Measurements from ENCODE around the gene XPNPEP2. TPM values are rescaled to one million over a fixed set of nuclear protein-coding genes. Genes with fewer than 3 reads are reported as not detected.
A peak's percentile ranks its signal among the peaks of the same experiment; 100 is the strongest.

The XPNPEP2 gene, protein sequence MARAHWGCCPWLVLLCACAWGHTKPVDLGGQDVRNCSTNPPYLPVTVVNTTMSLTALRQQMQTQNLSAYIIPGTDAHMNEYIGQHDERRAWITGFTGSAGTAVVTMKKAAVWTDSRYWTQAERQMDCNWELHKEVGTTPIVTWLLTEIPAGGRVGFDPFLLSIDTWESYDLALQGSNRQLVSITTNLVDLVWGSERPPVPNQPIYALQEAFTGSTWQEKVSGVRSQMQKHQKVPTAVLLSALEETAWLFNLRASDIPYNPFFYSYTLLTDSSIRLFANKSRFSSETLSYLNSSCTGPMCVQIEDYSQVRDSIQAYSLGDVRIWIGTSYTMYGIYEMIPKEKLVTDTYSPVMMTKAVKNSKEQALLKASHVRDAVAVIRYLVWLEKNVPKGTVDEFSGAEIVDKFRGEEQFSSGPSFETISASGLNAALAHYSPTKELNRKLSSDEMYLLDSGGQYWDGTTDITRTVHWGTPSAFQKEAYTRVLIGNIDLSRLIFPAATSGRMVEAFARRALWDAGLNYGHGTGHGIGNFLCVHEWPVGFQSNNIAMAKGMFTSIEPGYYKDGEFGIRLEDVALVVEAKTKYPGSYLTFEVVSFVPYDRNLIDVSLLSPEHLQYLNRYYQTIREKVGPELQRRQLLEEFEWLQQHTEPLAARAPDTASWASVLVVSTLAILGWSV
- 1 to 10 TPM; 2.4 to 4.1 (median 3.2) TPM for total RNA-seq
- 1.3 TPM for polyA plus RNA-seq
- long read RNA-seq, donor 1, partial matches to known transcripts, result 1 of 3 reads
- long read RNA-seq, donor 1, other reads (novel, unspliced or antisense), result 1 of 3 reads
- long read RNA-seq, donor 2, partial matches to known transcripts, result 1 of 6 reads
- long read RNA-seq, donor 2, other reads (novel, unspliced or antisense), result 1 of 6 reads
- long read RNA-seq, donor 3, partial matches to known transcripts, result 3 of 6 reads
- long read RNA-seq, donor 3, other reads (novel, unspliced or antisense), result 0 of 6 reads
- long read RNA-seq, donor 4, partial matches to known transcripts, result 1 of 2 reads
- long read RNA-seq, donor 4, other reads (novel, unspliced or antisense), result 0 of 2 reads

DNA sequence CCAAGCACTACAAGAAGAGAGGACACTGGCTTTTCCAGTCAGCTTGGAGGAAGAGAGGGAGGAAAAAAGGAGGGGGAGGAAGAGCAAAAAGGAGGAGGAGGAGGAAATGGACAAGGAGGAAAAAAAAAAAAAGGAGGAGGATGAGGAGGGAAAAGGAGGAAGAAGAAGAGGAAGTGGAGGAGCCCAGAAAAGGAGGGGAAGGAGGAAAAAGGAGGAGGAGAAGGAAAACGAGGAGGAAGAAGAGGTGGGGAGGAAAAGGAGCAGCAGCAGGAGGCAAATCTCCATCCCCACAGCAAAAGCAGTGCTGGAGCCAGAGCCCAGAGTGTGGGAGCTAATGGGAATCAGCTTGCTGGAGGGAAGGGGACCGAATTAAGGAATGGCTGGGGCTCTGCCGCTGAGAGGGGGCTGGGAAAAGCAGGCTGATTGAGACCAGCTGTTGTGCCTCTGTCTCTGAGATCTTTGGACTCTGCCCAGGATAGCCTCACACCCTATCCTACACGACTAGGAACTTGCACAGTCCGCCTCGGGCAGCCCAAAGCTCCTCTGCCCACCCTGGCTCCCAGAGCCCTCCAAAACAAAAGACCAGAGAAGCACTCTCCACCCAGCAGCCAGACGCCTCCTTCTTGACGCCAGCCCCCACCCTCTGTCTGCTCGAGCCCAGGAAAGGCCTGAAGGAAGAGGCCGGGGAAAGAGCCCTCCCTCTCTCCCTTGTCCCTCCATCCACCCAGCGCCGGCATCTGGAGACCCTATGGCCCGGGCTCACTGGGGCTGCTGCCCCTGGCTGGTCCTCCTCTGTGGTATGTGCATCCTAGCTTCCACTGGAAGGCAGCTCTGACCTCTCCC is at the start of gene XPNPEP2:
XPNPEP2 (plus strand) TSS at position 514 of the 843 bp plus-strand sequence; CDS start at position 749, 235 bp downstream.
- H3K27ac ChIP-seq (ENCODE audit: low read length), result peak within 1 kb of the TSS; percentile 75
- DNase-seq, result peak; percentile 56 to 81 (median 80)

DNA sequence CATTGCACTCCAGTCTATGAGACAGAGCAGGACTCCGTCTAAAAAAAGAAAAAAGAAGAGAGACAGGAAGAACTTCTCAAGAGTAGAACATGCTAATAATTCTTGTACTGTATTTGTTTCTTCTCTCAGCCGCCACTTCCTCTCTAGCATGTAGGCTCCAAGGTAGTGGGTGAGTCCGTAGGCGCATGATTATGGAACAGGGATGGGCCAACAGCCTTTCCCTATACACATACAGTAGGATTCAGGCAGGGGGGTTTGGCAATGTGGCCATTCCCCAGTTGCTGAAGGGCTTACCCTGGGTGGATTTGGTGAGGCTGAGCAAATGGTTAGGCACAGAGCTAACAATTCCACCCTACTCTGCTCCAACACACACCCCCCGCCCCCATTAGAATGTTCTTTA is 49.0 kb upstream of the XPNPEP2 start:
- Histone ChIP-seq H3K27me3 (ENCODE audit: control insufficient read depth, insufficient read depth) (no peaks in the 10 kb centered on the region), H3K4me1 (ENCODE audit: control insufficient read depth, insufficient read depth, low read length) (peaks cover 4% of the 10 kb centered on the region), H3K4me3 (ENCODE audit: low read length) (no peak overlapping the region), H3K27ac (ENCODE audit: low read length) (no peak overlapping the region), H3K9me3 (ENCODE audit: control insufficient read depth, low read length) (no peaks in the 10 kb centered on the region)
- DNase-seq, result no peak
- WGBS, result 90% methylated on average over 5 of the region's 5 CpGs
- intact Hi-C loops (cut with DNase I), result no loop called here
- ATAC-seq, result no peak

More for the DNA sequence above, at the start of gene XPNPEP2:
- no peak within 1 kb of the TSS for H3K4me3 ChIP-seq (ENCODE audit: low read length)
- 30% methylated on average over 13 of the region's 13 CpGs for WGBS
- intact Hi-C loops (cut with DNase I), result no loop called here
- peak; percentile 77 to 84 for ATAC-seq
- H3K4me1 ChIP-seq (ENCODE audit: control insufficient read depth, insufficient read depth, low read length), result peaks cover 5% of the 10 kb centered on the region
- H3K27me3 ChIP-seq (ENCODE audit: control insufficient read depth, insufficient read depth), result no peaks in the 10 kb centered on the region
- H3K9me3 ChIP-seq (ENCODE audit: control insufficient read depth, low read length), result no peaks in the 10 kb centered on the region

DNA sequence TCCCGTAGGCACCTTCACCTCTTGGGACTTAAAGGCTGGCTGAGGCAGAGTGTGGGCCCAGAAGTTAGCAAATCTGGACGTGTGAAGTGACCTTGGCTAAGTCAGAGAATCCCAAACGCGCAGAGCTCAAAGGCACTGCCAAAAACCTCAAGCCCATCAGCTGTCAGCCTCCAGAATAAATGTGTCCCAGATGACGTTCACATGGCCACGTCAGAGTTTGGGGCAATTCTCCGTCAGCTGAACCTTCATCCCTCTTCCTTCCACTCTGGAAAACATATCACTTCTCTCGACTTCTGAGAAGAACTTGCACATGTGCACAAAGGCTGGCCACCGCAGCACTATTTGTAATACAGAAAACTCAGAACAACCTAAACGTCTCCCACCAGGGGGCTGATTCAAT is 48.3 kb upstream of the XPNPEP2 start:
- Histone ChIP-seq H3K4me1 (ENCODE audit: control insufficient read depth, insufficient read depth, low read length) (peaks cover 4% of the 10 kb centered on the region), H3K27ac (ENCODE audit: low read length) (no peak overlapping the region), H3K9me3 (ENCODE audit: control insufficient read depth, low read length) (no peaks in the 10 kb centered on the region), H3K4me3 (ENCODE audit: low read length) (no peak overlapping the region), H3K27me3 (ENCODE audit: control insufficient read depth, insufficient read depth) (no peaks in the 10 kb centered on the region)
- 49% methylated on average over 10 of the region's 10 CpGs for WGBS
- ATAC-seq (peak; percentile 74 to 79), DNase-seq (peak in 2 of 3 donors; percentile 56 to 69)
- intact Hi-C loops (cut with DNase I), result no loop called here

DNA sequence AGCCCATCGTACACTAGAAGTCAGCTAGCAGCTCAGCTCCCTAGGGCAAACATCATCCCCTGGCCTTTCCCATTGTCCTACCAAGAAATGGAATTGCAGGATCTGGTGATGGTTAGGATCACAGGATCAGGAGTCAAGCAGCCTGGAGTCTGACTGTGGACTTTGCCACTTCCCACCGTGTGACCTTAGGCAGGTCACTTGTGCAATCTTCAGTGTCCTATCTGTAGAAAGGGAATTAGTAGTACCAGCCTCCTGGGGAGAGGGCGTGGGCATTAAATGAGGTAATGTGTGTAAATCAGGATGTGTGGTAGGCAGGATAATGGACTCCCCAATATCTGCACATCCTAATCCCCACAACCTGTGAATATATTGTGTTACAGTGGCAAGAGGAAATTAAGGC is 45.4 kb upstream of the XPNPEP2 start:
- Histone ChIP-seq H3K9me3 (ENCODE audit: control insufficient read depth, low read length) (no peaks in the 10 kb centered on the region), H3K4me3 (ENCODE audit: low read length) (no peak overlapping the region), H3K27ac (ENCODE audit: low read length) (no peak overlapping the region), H3K27me3 (ENCODE audit: control insufficient read depth, insufficient read depth) (no peaks in the 10 kb centered on the region), H3K4me1 (ENCODE audit: control insufficient read depth, insufficient read depth, low read length) (peaks cover 4% of the 10 kb centered on the region)
- WGBS, result 91% methylated on average over 3 of the region's 3 CpGs
- DNase-seq (no peak), ATAC-seq (no peak)
- intact Hi-C loops (cut with DNase I), result no loop called here

DNA sequence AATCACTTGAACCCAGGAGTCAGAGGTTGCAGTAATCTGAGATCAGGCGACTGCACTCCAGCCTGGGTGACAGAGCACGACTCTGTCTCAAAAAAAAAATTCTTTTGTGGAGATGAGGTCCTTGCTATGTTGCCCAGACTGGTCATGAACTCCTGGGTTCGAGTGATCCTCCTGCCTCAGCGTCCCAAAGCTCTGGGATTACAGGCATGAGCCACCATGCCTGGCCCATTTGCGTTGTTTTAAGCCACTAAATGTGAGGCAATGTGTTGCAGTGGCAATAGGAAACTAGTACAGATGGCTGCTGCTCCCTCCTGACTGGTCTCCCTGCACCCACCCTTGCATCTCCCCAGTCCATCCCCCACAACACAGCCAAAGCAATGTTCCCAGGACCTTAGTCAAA is 44.0 kb upstream of the XPNPEP2 start:
- WGBS, result 97% methylated on average over 5 of the region's 5 CpGs
- intact Hi-C loops (cut with DNase I), result no loop called here
- no peaks in the 10 kb centered on the region for H3K9me3 ChIP-seq (ENCODE audit: control insufficient read depth, low read length)
- H3K27me3 ChIP-seq (ENCODE audit: control insufficient read depth, insufficient read depth), result no peaks in the 10 kb centered on the region
- H3K27ac ChIP-seq (ENCODE audit: low read length), result no peak overlapping the region
- peaks cover 3% of the 10 kb centered on the region for H3K4me1 ChIP-seq (ENCODE audit: control insufficient read depth, insufficient read depth, low read length)
- DNase-seq, result no peak
- no peak overlapping the region for H3K4me3 ChIP-seq (ENCODE audit: low read length)
- no peak for ATAC-seq

DNA sequence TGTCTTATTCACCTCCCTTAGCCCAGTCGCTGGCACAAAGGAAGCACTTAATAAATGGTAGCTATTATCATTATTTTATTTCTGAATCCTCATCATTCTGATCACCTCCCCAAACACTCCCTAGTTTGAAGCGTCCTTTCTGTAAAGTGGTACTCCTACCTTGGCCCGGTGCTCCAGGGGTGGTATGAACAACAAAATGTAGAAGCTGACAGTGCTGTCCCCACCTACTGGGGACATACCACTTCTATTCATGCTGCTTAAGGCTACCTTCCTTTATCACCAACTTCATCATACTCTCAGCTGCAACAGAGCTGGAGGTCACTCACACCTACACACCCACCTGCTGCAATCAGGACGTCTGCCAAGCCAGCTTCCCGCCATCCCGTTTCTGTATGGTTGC is 43.2 kb upstream of the XPNPEP2 start:
- WGBS, result 87% methylated on average over 6 of the region's 6 CpGs
- no peak for ATAC-seq
- no peak for DNase-seq
- Histone ChIP-seq H3K27me3 (ENCODE audit: control insufficient read depth, insufficient read depth) (no peaks in the 10 kb centered on the region), H3K27ac (ENCODE audit: low read length) (no peak overlapping the region), H3K9me3 (ENCODE audit: control insufficient read depth, low read length) (no peaks in the 10 kb centered on the region), H3K4me3 (ENCODE audit: low read length) (no peak overlapping the region), H3K4me1 (ENCODE audit: control insufficient read depth, insufficient read depth, low read length) (no peaks in the 10 kb centered on the region)
- intact Hi-C loops (cut with DNase I), result no loop called here

DNA sequence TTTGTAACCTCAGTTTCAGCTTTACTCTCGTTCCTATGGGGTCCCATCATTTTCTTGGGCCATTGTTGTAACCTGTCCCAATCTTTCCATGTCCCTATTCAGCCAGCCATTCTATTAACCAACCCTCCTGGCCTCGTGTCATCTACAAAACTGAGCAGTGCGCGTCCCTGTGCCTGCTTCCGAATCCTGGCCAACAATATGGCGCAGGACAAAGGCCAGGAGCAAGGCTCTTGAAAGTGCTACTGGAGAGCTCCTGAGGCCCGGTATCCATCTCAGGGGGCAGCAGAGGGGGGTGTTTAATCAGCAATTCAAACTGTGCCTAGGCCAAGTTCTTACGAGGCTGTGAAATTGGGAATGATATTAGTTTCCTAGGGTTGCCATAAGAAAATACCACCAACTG is 42.8 kb upstream of the XPNPEP2 start:
- intact Hi-C loops (cut with DNase I), result no loop called here
- Histone ChIP-seq H3K27ac (ENCODE audit: low read length) (no peak overlapping the region), H3K4me3 (ENCODE audit: low read length) (no peak overlapping the region), H3K27me3 (ENCODE audit: control insufficient read depth, insufficient read depth) (no peaks in the 10 kb centered on the region), H3K4me1 (ENCODE audit: control insufficient read depth, insufficient read depth, low read length) (peaks cover 2% of the 10 kb centered on the region), H3K9me3 (ENCODE audit: control insufficient read depth, low read length) (no peaks in the 10 kb centered on the region)
- WGBS, result 96% methylated on average over 8 of the region's 8 CpGs
- DNase-seq (no peak), ATAC-seq (no peak)

DNA sequence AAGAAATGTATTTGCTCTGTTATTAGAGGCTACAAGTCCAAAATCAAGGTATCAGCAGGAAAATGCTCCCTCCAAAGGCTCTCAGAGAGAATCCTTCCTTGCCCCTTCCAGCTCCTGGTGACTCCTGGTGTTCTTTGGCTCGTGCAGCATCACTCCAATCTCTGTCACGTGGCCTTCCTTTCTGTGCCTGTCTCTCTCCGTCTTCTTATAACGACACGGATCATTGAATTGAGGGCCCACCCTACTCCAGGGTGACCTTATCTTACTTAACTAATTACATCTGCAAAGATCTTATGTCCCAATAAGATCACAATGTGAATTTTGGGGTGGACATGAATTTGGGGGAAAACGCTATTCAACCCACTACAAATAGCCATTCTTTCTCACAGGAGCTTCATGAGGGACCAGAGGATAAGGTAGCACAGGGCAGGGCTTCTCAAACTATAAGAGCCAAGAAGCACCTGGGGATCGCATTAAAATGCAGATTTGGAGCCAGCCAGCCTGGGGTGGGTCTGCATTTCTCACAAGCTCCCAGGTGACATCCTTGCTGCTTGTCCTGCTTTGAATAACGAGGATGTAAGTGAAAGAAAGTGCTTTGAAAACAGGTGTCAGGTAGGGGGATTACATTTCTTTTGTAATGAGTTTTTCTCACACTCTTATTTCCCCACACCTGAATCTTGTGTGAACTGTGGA is 42.2 kb upstream of the XPNPEP2 start:
- Histone ChIP-seq H3K9me3 (ENCODE audit: control insufficient read depth, low read length) (no peaks in the 10 kb centered on the region), H3K4me1 (ENCODE audit: control insufficient read depth, insufficient read depth, low read length) (peaks cover 2% of the 10 kb centered on the region), H3K27me3 (ENCODE audit: control insufficient read depth, insufficient read depth) (no peaks in the 10 kb centered on the region), H3K4me3 (ENCODE audit: low read length) (no peak overlapping the region), H3K27ac (ENCODE audit: low read length) (no peak overlapping the region)
- DNase-seq (no peak), ATAC-seq (no peak)
- WGBS, result 92% methylated on average over 8 of the region's 8 CpGs
- intact Hi-C loops (cut with DNase I), result no loop called here

DNA sequence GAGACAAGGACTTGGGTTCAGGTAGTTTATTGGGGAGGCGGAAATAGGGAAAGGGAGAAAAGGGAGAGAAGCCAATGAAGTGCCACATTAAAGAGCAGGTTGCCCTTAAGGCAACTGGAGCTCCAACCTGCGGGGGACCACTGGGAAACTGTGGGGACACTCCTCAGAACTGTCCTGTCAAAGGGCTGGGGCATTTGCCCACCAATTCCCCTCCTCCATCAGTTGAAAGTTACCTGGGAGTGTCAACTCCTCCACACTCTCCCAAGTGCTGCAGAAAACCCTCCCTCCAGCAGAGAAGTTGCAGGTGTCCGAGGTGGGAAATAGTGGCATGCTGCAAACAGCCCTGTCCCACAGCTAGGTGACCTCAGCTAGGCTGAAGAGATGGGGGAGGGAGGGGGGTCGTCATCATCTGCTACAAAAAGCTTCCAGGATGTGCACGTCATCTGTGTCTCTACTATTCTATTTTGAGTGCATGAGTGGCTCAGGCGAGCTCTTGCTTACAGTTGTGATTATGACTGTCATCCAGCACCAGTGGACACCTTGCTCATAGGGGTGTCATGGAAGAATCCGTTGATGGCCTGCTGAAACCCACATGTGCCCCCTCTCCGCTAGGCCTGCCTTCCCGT is 41.5 kb upstream of the XPNPEP2 start:
- H3K9me3 ChIP-seq (ENCODE audit: control insufficient read depth, low read length), result no peaks in the 10 kb centered on the region
- intact Hi-C loops (cut with DNase I), result no loop called here
- peaks cover 2% of the 10 kb centered on the region for H3K4me1 ChIP-seq (ENCODE audit: control insufficient read depth, insufficient read depth, low read length)
- WGBS, result 70% methylated on average over 9 of the region's 9 CpGs
- peak overlapping the region; percentile 7 for H3K27ac ChIP-seq (ENCODE audit: low read length)
- ATAC-seq, result peak in 1 of 2 donors; percentile 62
- no peaks in the 10 kb centered on the region for H3K27me3 ChIP-seq (ENCODE audit: control insufficient read depth, insufficient read depth)
- no peak for DNase-seq
- H3K4me3 ChIP-seq (ENCODE audit: low read length), result no peak overlapping the region

DNA sequence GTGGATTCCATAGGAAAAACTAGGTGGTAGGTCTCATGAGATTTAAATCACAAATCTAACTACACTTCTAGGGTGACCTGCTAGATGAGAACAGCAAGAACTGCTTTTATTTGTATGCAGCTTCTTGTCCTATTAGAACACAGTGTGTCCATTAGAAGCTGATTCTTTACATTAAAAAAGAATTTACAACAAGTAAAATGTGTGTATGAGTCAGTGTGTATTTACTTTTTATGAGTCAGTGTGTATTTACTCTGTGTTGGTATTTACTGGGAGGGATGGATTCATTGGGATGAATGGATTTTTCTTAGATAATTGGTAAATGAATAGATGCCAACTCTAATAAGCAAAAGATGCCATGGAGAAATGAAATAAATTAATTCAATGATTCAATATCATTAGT is 40.6 kb upstream of the XPNPEP2 start:
- Histone ChIP-seq H3K4me1 (ENCODE audit: control insufficient read depth, insufficient read depth, low read length) (peaks cover 2% of the 10 kb centered on the region), H3K9me3 (ENCODE audit: control insufficient read depth, low read length) (no peaks in the 10 kb centered on the region), H3K27me3 (ENCODE audit: control insufficient read depth, insufficient read depth) (no peaks in the 10 kb centered on the region), H3K4me3 (ENCODE audit: low read length) (no peak overlapping the region), H3K27ac (ENCODE audit: low read length) (no peak overlapping the region)
- ATAC-seq (no peak), DNase-seq (no peak)
- intact Hi-C loops (cut with DNase I), result no loop called here
